Neural cell (in vitro differentiated cells): ENCODE measurements around the gene TMCC1.

Experiments
- TF ChIP-seq, protein P1 (sequence below): fragments of 450-650 bp; IDR thresholded peaks from 2 replicates; pipeline ENCODE4 v1.5.1; 2014; ENCODE audit warnings: antibody characterized with exemption, mild to moderate bottlenecking, moderate library complexity; ENCODE audit not compliant: poor library complexity, severe bottlenecking
- TF ChIP-seq, protein P2 (sequence below): IDR thresholded peaks from 2 replicates; pipeline ENCODE4 v1.6.1; 2012; ENCODE audit warnings: borderline replicate concordance

DNA sequence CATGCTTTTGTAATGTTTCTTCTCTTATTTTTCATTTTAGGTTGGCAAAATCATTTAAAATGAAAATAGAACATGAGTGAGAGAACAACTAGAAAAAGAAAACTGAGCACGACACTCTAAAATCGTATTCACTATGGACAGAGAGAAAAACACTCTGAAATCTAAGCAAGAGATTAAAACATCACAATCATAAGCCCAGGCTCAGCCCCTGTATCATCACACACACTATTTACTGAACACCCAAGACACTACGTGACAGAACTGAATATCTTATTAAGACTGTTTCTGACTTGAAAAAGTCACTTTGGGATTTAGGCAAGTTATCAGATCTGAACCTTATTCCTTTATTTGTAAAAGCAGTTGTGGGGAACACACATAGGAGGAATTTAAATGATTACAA, 204.5 kb downstream of the TMCC1 start:
- TF ChIP-seq, protein P1, sequence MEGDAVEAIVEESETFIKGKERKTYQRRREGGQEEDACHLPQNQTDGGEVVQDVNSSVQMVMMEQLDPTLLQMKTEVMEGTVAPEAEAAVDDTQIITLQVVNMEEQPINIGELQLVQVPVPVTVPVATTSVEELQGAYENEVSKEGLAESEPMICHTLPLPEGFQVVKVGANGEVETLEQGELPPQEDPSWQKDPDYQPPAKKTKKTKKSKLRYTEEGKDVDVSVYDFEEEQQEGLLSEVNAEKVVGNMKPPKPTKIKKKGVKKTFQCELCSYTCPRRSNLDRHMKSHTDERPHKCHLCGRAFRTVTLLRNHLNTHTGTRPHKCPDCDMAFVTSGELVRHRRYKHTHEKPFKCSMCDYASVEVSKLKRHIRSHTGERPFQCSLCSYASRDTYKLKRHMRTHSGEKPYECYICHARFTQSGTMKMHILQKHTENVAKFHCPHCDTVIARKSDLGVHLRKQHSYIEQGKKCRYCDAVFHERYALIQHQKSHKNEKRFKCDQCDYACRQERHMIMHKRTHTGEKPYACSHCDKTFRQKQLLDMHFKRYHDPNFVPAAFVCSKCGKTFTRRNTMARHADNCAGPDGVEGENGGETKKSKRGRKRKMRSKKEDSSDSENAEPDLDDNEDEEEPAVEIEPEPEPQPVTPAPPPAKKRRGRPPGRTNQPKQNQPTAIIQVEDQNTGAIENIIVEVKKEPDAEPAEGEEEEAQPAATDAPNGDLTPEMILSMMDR = no peak
- TF ChIP-seq, protein P2, sequence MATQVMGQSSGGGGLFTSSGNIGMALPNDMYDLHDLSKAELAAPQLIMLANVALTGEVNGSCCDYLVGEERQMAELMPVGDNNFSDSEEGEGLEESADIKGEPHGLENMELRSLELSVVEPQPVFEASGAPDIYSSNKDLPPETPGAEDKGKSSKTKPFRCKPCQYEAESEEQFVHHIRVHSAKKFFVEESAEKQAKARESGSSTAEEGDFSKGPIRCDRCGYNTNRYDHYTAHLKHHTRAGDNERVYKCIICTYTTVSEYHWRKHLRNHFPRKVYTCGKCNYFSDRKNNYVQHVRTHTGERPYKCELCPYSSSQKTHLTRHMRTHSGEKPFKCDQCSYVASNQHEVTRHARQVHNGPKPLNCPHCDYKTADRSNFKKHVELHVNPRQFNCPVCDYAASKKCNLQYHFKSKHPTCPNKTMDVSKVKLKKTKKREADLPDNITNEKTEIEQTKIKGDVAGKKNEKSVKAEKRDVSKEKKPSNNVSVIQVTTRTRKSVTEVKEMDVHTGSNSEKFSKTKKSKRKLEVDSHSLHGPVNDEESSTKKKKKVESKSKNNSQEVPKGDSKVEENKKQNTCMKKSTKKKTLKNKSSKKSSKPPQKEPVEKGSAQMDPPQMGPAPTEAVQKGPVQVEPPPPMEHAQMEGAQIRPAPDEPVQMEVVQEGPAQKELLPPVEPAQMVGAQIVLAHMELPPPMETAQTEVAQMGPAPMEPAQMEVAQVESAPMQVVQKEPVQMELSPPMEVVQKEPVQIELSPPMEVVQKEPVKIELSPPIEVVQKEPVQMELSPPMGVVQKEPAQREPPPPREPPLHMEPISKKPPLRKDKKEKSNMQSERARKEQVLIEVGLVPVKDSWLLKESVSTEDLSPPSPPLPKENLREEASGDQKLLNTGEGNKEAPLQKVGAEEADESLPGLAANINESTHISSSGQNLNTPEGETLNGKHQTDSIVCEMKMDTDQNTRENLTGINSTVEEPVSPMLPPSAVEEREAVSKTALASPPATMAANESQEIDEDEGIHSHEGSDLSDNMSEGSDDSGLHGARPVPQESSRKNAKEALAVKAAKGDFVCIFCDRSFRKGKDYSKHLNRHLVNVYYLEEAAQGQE = no peak
